SU-DHL-6 (cell line): ENCODE results near the gene RNU5D-1.

ENCODE experiments used
- EZH2phosphoT487 ChIP-seq: fragments of 200-600 bp; sonication (generic), shearing (Covaris generic); conservative IDR thresholded peaks from 2 replicates; pipeline ENCODE4 v1.6.1; 2018; ENCODE audit warnings: mild to moderate bottlenecking, antibody characterized with exemption, low read length, moderate library complexity, mixed read lengths
- TF ChIP-seq, protein P1 (sequence below): fragments of 200-600 bp; sonication (generic); IDR thresholded peaks from one replicate; pipeline ENCODE4 v1.5.1; 2017; ENCODE audit warnings: antibody characterized with exemption, mild to moderate bottlenecking, low read length, moderate library complexity; ENCODE audit not compliant: insufficient read depth, poor library complexity, severe bottlenecking

DNA sequence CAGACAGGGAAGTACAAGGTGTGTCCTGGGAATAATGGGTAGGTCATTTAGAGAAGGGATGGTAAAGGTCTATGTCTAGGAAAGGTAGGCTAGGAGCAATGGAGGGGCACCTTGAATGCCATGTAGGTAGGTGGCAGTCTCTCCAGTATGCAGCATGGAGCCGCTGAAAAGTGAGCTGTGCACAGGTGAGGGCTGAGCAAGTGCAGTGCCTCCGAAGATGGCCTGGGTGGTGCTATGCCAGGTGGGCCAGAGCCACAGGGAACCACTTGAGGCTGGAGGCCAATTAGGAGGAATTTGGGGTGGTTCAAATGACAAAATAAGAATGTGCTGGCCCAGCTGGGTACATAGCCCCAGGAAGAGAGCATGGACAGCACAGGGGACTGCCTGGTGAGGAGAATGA is 25.0 kb downstream of the RNU5D-1 start:
- TF ChIP-seq, protein P1, sequence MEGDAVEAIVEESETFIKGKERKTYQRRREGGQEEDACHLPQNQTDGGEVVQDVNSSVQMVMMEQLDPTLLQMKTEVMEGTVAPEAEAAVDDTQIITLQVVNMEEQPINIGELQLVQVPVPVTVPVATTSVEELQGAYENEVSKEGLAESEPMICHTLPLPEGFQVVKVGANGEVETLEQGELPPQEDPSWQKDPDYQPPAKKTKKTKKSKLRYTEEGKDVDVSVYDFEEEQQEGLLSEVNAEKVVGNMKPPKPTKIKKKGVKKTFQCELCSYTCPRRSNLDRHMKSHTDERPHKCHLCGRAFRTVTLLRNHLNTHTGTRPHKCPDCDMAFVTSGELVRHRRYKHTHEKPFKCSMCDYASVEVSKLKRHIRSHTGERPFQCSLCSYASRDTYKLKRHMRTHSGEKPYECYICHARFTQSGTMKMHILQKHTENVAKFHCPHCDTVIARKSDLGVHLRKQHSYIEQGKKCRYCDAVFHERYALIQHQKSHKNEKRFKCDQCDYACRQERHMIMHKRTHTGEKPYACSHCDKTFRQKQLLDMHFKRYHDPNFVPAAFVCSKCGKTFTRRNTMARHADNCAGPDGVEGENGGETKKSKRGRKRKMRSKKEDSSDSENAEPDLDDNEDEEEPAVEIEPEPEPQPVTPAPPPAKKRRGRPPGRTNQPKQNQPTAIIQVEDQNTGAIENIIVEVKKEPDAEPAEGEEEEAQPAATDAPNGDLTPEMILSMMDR, result no peak
- TF ChIP-seq EZH2phosphoT487, result no peak
